HFFc6 (cell line): ENCODE results near the gene SLC1A4. TPM values are rescaled to one million over a fixed set of nuclear protein-coding genes. Genes with fewer than 3 reads are reported as not detected.
A peak's percentile ranks its signal among the peaks of the same experiment; 100 is the strongest.
"Not testable (repeated sequence)": the region's sequence is repeated elsewhere in the genome, so short reads cannot be mapped to it uniquely, and the experiment has no call there.

Experiments used
- DNase-seq: peaks from one replicate; pipeline ENCODE4 v3.0.0-alpha.2; 2018
- H3K27ac Mint-ChIP-seq: 2 replicates; pipeline ENCODE4 v1.8.0; 2020; ENCODE audit warnings: mild to moderate bottlenecking, mixed read lengths
- H3K27me3 Mint-ChIP-seq: 2 replicates; pipeline ENCODE4 v1.8.0; 2021; ENCODE audit warnings: mild to moderate bottlenecking, moderate library complexity, mixed read lengths; ENCODE audit not compliant: insufficient read depth
- H3K36me3 Mint-ChIP-seq: 2 replicates; pipeline ENCODE4 v1.8.0; 2021; ENCODE audit warnings: low read depth, mixed read lengths
- H3K4me1 Mint-ChIP-seq: 2 replicates; pipeline ENCODE4 v1.8.0; 2020; ENCODE audit warnings: low read depth, mixed read lengths
- H3K4me3 Mint-ChIP-seq: 2 replicates; pipeline ENCODE4 v1.8.0; 2020; ENCODE audit warnings: mild to moderate bottlenecking, moderate library complexity, mixed read lengths
- H3K9me3 Mint-ChIP-seq: 2 replicates; pipeline ENCODE4 v1.8.0; 2020; ENCODE audit warnings: mild to moderate bottlenecking, mixed read lengths
- CTCF ChIP-seq: fragments of 200-600 bp; sonication (generic); IDR thresholded peaks from 2 replicates; pipeline ENCODE4 v1.5.0; 2021; ENCODE audit warnings: antibody characterized with exemption, mild to moderate bottlenecking
- total RNA-seq, 6 experiments: library from RNA; stranded (reverse); fragmentation: NEBNext Ultra II Directional; extraction: Animal tissue kit (Norgen Biotek cat#: 25700); gene quantifications; 2 replicates in 1 of 6; 3 replicates in 5 of 6; pipeline ENCODE4 v1.2.3, GENCODE V29; 2021

The SLC1A4 gene
- total RNA-seq, 6 experiments from 2014 or later = 7.2 to 10.3 (median 9.0) TPM

DNA sequence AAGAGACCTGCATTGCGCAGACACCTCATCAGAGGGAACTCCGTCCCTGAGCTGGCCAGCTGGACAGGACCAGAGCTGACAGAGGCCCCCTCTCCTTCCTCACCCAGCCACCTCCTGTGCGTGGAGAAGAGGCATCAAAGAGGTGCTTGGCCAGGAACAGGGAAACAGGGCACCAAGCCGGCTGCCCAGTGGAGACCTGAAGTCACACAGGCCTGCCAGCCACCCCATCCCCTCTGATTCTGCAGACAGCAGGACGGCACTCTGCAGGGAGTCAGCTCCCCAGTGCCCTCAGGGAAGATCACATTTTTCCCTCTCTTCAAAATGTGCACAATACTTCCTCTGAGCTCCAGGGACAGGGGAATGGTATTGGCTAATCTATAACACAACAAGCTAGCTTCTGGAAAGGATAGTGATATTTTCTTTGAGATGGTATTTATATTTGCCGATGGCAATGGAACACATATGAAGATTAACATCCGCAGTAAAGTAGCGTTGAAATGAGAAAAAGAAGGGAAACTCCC, 30.5 kb downstream of the SLC1A4 start:
- no peak overlapping the region for H3K4me3 Mint-ChIP-seq
- no peak for TF ChIP-seq CTCF
- no peak for DNase-seq
- H3K4me1 Mint-ChIP-seq = peaks cover 11% of the 10 kb centered on the region
- no peak overlapping the region for H3K27ac Mint-ChIP-seq
- no peaks in the 10 kb centered on the region for H3K9me3 Mint-ChIP-seq
- peaks cover 11% of the 10 kb centered on the region for H3K36me3 Mint-ChIP-seq
- no peaks in the 10 kb centered on the region; the same call in 1 of the 2 replicates for H3K27me3 Mint-ChIP-seq

GRCh38 chr2:65020251-65020650, 31.1 kb downstream of the SLC1A4 start:
- H3K27ac Mint-ChIP-seq, H3K4me3 Mint-ChIP-seq: not testable (repeated sequence)
- peaks cover 12% of the 10 kb centered on the region for H3K4me1 Mint-ChIP-seq

DNA sequence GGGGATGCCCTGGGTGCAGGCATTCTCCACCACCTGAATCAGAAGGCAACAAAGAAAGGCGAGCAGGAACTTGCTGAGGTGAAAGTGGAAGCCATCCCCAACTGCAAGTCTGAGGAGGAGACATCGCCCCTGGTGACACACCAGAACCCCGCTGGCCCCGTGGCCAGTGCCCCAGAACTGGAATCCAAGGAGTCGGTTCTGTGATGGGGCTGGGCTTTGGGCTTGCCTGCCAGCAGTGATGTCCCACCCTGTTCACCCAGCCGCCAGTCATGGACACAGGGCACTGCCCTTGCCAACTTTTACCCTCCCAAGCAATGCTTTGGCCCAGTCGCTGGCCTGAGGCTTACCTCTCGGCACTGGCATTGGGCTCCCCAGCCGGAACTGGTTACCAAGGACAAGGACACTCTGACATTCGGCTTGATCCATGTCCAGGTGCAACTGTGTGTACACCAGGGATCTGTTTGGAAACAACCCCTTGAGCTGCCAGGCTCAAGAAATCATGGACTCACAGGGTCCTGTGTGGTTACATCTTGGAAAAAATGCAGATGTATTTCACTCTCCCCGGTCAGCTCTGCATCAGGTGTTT, 31.8 kb downstream of the SLC1A4 start:
- Mint-ChIP-seq H3K9me3 (no peaks in the 10 kb centered on the region), H3K4me1 (peaks cover 12% of the 10 kb centered on the region), H3K36me3 (peaks cover 11% of the 10 kb centered on the region), H3K27me3 (no peaks in the 10 kb centered on the region; the same call in 1 of the 2 replicates), H3K4me3 (no peak overlapping the region), H3K27ac (no peak overlapping the region)
- TF ChIP-seq CTCF = no peak
- DNase-seq = no peak

More at GRCh38 chr2:65020251-65020650, 31.1 kb downstream of the SLC1A4 start:
- not testable (repeated sequence) for H3K9me3 Mint-ChIP-seq, DNase-seq, H3K27me3 Mint-ChIP-seq
- peaks cover 11% of the 10 kb centered on the region for H3K36me3 Mint-ChIP-seq

DNA sequence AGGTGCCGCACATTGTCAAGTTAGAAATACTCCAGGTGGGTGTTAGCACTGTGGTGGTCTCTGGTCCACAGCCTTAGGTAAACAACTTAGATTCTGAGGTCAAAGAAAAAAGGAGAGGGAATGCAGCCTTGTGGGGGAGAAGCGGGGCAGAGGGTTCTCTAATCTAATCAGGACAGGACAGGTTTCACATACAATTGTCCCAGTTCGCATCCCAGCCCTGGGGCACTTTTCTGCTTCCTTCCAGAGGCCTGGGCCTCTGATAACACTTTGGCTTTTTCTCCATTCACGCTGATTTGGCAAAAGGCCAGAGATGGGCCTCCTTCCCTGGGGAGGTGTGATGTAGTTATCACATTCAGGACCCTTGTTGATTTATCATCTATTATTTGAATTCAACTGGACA, 32.5 kb downstream of the SLC1A4 start:
- Mint-ChIP-seq H3K27ac (no peak overlapping the region), H3K4me1 (peaks cover 12% of the 10 kb centered on the region), H3K4me3 (no peak overlapping the region), H3K9me3 (no peaks in the 10 kb centered on the region), H3K36me3 (peaks cover 11% of the 10 kb centered on the region), H3K27me3 (no peaks in the 10 kb centered on the region; the same call in 1 of the 2 replicates)
- no peak for TF ChIP-seq CTCF
- DNase-seq = no peak

GRCh38 chr2:65022189-65022588, 33.0 kb downstream of the SLC1A4 start:
- DNase-seq = no peak
- no peaks in the 10 kb centered on the region for H3K9me3 Mint-ChIP-seq
- no peaks in the 10 kb centered on the region; the same call in 1 of the 2 replicates for H3K27me3 Mint-ChIP-seq
- H3K4me3 Mint-ChIP-seq = no peak overlapping the region
- TF ChIP-seq CTCF = no peak
- H3K4me1 Mint-ChIP-seq = peaks cover 12% of the 10 kb centered on the region
- peaks cover 11% of the 10 kb centered on the region for H3K36me3 Mint-ChIP-seq
- no peak overlapping the region for H3K27ac Mint-ChIP-seq

DNA sequence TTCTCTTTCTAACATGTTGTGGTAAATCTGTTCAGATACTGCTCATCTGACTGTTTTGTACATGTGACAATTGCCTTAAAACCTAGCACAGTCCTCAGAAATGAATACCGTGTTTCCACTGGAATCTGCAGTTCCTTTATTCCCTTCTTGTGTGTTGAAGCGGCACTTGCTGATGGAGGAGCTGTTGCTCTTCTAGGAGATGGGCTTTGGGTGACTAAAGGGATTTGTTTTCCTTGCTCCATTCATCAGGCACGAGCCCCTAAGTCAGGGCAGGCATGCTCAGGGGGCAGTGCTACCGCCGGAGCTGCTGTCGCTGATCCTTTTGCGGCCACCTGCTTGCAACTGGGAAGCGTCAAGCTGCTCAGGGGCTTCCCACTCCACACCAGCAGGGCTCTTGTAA, 34.5 kb downstream of the SLC1A4 start:
- 0 out of 2 replicates have a peak, but pooled peaks cover under 1% of the 10 kb centered on the region for H3K36me3 Mint-ChIP-seq
- no peak for DNase-seq
- H3K4me3 Mint-ChIP-seq = no peak overlapping the region
- no peaks in the 10 kb centered on the region; the same call in 1 of the 2 replicates for H3K27me3 Mint-ChIP-seq
- peaks cover 21% of the 10 kb centered on the region for H3K4me1 Mint-ChIP-seq
- no peak for TF ChIP-seq CTCF
- H3K27ac Mint-ChIP-seq = peak overlapping the region; percentile 88
- H3K9me3 Mint-ChIP-seq = no peaks in the 10 kb centered on the region
